DND-41 (cell line): ENCODE data around the gene MME.
A peak's percentile ranks its signal among the peaks of the same experiment; 100 is the strongest.

Experiments
- EZH2 ChIP-seq: IDR thresholded peaks from 3 replicates; pipeline ENCODE4 v1.6.1; 2012; ENCODE audit warnings: borderline replicate concordance, low read depth, mild to moderate bottlenecking, moderate library complexity, low read length, inconsistent platforms; ENCODE audit not compliant: severe bottlenecking
- TF ChIP-seq, protein P1 (sequence below): IDR thresholded peaks from 2 replicates; pipeline ENCODE4 v1.5.1; 2012; ENCODE audit warnings: borderline replicate concordance, low read length, moderate library complexity, mild to moderate bottlenecking; ENCODE audit not compliant: poor library complexity, severe bottlenecking; ENCODE audit errors: extremely low read depth

DNA sequence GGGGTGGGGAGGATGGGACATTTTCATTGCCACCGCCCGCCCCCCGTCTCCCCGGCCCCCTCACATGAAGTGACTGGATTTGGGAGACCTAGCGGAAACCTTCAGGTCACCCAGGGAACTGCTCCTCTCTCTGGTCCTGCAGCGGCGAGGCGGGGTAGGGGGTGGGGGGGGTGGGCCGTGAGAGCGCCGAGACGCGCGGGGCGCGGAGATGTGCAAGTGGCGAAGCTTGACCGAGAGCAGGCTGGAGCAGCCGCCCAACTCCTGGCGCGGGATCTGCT, 712 bp upstream of the MME start:
- TF ChIP-seq, protein P1, sequence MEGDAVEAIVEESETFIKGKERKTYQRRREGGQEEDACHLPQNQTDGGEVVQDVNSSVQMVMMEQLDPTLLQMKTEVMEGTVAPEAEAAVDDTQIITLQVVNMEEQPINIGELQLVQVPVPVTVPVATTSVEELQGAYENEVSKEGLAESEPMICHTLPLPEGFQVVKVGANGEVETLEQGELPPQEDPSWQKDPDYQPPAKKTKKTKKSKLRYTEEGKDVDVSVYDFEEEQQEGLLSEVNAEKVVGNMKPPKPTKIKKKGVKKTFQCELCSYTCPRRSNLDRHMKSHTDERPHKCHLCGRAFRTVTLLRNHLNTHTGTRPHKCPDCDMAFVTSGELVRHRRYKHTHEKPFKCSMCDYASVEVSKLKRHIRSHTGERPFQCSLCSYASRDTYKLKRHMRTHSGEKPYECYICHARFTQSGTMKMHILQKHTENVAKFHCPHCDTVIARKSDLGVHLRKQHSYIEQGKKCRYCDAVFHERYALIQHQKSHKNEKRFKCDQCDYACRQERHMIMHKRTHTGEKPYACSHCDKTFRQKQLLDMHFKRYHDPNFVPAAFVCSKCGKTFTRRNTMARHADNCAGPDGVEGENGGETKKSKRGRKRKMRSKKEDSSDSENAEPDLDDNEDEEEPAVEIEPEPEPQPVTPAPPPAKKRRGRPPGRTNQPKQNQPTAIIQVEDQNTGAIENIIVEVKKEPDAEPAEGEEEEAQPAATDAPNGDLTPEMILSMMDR: peak; percentile 36
- TF ChIP-seq EZH2: no peak
